SKM-1 (cell line): ENCODE data around the gene SLC36A2.

ENCODE experiments used
- DNase-seq: peaks from one replicate; lab custom pipeline; 2025; ENCODE audit not compliant: unreplicated experiment; lab: John Stamatoyannopoulos, UW

SLC36A2 gene

GRCh38 chr5:151284392-151284967 is 62.9 kb downstream of the SLC36A2 start:
- peak; percentile 11 for DNase-seq

- no peak for DNase-seq
Measured at GRCh38 chr5:151283120-151283825, 64.1 kb downstream of the SLC36A2 start.

- no peak for DNase-seq
Measured at GRCh38 chr5:151281001-151281639, 66.2 kb downstream of the SLC36A2 start.

- DNase-seq, result no peak
Measured at GRCh38 chr5:151280443-151280842, 66.9 kb downstream of the SLC36A2 start.

- DNase-seq, result no peak
Measured at GRCh38 chr5:151278845-151279244, 68.5 kb downstream of the SLC36A2 start.

- DNase-seq, result no peak
Measured at GRCh38 chr5:151275803-151276202, 71.6 kb downstream of the SLC36A2 start.

GRCh38 chr5:151274666-151275065 is 72.7 kb downstream of the SLC36A2 start:
- DNase-seq, result no peak

- no peak for DNase-seq
Measured at GRCh38 chr5:151271336-151271735, 76.0 kb downstream of the SLC36A2 start.

GRCh38 chr5:151270599-151270998 is 76.8 kb downstream of the SLC36A2 start:
- DNase-seq, result no peak

GRCh38 chr5:151267491-151268260 is 79.7 kb downstream of the SLC36A2 start:
- DNase-seq, result no peak
